ENCODE results near the gene SMIM24.

- TF ChIP-seq, protein P1, sequence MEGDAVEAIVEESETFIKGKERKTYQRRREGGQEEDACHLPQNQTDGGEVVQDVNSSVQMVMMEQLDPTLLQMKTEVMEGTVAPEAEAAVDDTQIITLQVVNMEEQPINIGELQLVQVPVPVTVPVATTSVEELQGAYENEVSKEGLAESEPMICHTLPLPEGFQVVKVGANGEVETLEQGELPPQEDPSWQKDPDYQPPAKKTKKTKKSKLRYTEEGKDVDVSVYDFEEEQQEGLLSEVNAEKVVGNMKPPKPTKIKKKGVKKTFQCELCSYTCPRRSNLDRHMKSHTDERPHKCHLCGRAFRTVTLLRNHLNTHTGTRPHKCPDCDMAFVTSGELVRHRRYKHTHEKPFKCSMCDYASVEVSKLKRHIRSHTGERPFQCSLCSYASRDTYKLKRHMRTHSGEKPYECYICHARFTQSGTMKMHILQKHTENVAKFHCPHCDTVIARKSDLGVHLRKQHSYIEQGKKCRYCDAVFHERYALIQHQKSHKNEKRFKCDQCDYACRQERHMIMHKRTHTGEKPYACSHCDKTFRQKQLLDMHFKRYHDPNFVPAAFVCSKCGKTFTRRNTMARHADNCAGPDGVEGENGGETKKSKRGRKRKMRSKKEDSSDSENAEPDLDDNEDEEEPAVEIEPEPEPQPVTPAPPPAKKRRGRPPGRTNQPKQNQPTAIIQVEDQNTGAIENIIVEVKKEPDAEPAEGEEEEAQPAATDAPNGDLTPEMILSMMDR (IDR thresholded peaks at IDR 0.05) = no peak
- no peak for TF ChIP-seq POLR2A (IDR thresholded peaks at IDR 0.05)
These were observed 28.0 kb downstream of the SMIM24 start for GRCh38 chr19:3452171-3452941.

Measured in transverse colon (tissue), 3 donors.